Endothelial cell (in vitro differentiated cells): Measurements from ENCODE around the gene MAN2A2. TPM values are rescaled to one million over a fixed set of nuclear protein-coding genes. Genes with fewer than 3 reads are reported as not detected.

Source experiments
- DNase-seq: peaks from one replicate; pipeline ENCODE4 v3.0.0; 2021; ENCODE audit warnings: low spot score
- H3K27ac Mint-ChIP-seq: one replicate; pipeline ENCODE4 v1.8.0; 2021; ENCODE audit warnings: mixed read lengths, inconsistent platforms; ENCODE audit not compliant: unreplicated experiment
- H3K27me3 Mint-ChIP-seq: one replicate; pipeline ENCODE4 v1.8.0; 2021; ENCODE audit warnings: mild to moderate bottlenecking, moderate library complexity, mixed read lengths, inconsistent platforms; ENCODE audit not compliant: unreplicated experiment
- H3K36me3 Mint-ChIP-seq: one replicate; pipeline ENCODE4 v1.8.0; 2021; ENCODE audit warnings: mild to moderate bottlenecking, low read depth, mixed read lengths, inconsistent platforms; ENCODE audit not compliant: unreplicated experiment
- H3K4me1 Mint-ChIP-seq: one replicate; pipeline ENCODE4 v1.8.0; 2021; ENCODE audit warnings: mild to moderate bottlenecking, mixed read lengths, inconsistent platforms; ENCODE audit not compliant: unreplicated experiment
- H3K4me3 Mint-ChIP-seq: one replicate; pipeline ENCODE4 v1.8.0; 2021; ENCODE audit warnings: mild to moderate bottlenecking, mixed read lengths, inconsistent platforms; ENCODE audit not compliant: unreplicated experiment
- H3K9me3 Mint-ChIP-seq: one replicate; pipeline ENCODE4 v1.8.0; 2021; ENCODE audit warnings: mixed read lengths, inconsistent platforms; ENCODE audit not compliant: unreplicated experiment
- total RNA-seq: library from RNA; stranded (reverse); fragmentation: NEBNext Ultra II Directional; extraction: Animal tissue kit (Norgen Biotek cat#: 25700); gene quantifications from one replicate; pipeline ENCODE4 v1.2.1, GENCODE V29; 2021; ENCODE audit not compliant: unreplicated experiment
- TF ChIP-seq, protein P1 (sequence below): fragments of 200-600 bp; sonication (generic); IDR thresholded peaks from one replicate; pipeline ENCODE4 v1.5.0; 2021; ENCODE audit warnings: antibody characterized with exemption; ENCODE audit not compliant: unreplicated experiment

The MAN2A2 gene
- total RNA-seq, 1 donor from 2014 or later, result 72.2 TPM

DNA sequence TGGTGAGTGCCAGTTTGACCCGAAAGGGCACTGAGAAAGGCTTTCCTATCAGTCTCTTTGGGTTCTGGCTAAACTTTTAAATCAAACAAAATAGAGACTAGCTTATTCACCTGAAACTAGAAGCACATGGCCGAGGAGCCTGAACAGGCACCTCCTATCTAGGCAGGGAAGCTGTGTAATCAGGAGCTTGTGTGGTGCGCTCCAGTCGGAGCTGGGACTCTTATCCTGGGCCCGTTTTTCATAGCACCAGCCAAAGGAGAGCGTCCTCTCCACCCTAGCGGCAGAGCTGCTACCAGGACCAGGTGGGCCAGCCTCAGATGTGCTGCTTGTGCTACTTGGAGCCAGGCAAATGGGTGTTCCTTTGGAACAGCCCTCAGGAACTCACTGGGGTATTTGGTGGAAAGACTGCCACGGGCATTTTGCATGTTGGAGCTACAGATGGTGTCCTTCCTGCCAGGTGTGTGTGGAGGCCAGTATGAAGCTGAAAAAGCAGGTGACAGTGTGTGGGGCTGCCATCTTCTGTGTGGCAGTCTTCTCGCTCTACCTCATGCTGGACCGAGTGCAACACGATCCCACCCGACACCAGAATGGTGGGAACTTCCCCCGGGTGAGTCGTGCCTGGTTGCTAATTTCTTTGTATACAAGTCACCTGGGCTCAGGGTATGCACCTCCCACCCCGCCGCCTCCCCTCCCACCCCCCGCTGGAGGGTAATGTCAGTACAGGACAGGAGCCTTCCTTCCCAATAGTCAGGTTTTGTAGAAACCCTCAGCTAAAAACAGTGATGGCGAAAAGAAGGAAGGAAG lies 833 bp downstream of the MAN2A2 start:
- Mint-ChIP-seq H3K4me1 (peaks cover 12% of the 10 kb centered on the region), H3K36me3 (peaks cover 19% of the 10 kb centered on the region), H3K4me3 (peak overlapping the region; percentile 69), H3K9me3 (no peaks in the 10 kb centered on the region), H3K27ac (no peak overlapping the region), H3K27me3 (peaks cover 5% of the 10 kb centered on the region)
- peak; percentile 33 for DNase-seq
- TF ChIP-seq, protein P1, sequence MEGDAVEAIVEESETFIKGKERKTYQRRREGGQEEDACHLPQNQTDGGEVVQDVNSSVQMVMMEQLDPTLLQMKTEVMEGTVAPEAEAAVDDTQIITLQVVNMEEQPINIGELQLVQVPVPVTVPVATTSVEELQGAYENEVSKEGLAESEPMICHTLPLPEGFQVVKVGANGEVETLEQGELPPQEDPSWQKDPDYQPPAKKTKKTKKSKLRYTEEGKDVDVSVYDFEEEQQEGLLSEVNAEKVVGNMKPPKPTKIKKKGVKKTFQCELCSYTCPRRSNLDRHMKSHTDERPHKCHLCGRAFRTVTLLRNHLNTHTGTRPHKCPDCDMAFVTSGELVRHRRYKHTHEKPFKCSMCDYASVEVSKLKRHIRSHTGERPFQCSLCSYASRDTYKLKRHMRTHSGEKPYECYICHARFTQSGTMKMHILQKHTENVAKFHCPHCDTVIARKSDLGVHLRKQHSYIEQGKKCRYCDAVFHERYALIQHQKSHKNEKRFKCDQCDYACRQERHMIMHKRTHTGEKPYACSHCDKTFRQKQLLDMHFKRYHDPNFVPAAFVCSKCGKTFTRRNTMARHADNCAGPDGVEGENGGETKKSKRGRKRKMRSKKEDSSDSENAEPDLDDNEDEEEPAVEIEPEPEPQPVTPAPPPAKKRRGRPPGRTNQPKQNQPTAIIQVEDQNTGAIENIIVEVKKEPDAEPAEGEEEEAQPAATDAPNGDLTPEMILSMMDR, result no peak

DNA sequence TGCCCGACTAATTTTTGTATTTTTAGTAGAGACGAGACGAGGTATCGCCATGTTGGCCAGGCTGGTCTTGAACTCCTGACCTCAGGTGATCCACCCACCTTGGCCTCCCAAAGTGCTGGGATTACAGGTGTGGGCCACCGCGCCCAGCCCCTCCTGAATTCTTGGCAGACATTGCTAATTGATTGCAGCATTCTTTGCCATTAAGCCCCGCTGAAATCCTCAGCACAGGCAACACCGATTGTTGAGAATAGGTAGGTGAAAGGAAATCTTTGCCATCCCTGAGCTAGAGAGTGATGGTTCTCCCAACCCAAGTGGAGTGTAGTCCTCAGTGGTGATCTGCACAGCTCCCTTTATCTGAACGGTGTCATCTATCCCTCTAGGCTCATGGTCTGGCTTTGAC lies 1.6 kb downstream of the MAN2A2 start:
- peaks cover 5% of the 10 kb centered on the region for H3K27me3 Mint-ChIP-seq
- no peak overlapping the region for H3K4me3 Mint-ChIP-seq
- H3K9me3 Mint-ChIP-seq, result no peaks in the 10 kb centered on the region
- peaks cover 12% of the 10 kb centered on the region for H3K4me1 Mint-ChIP-seq
- no peak for DNase-seq
- peaks cover 19% of the 10 kb centered on the region for H3K36me3 Mint-ChIP-seq
- H3K27ac Mint-ChIP-seq, result no peak overlapping the region
- TF ChIP-seq, protein P1, result no peak

DNA sequence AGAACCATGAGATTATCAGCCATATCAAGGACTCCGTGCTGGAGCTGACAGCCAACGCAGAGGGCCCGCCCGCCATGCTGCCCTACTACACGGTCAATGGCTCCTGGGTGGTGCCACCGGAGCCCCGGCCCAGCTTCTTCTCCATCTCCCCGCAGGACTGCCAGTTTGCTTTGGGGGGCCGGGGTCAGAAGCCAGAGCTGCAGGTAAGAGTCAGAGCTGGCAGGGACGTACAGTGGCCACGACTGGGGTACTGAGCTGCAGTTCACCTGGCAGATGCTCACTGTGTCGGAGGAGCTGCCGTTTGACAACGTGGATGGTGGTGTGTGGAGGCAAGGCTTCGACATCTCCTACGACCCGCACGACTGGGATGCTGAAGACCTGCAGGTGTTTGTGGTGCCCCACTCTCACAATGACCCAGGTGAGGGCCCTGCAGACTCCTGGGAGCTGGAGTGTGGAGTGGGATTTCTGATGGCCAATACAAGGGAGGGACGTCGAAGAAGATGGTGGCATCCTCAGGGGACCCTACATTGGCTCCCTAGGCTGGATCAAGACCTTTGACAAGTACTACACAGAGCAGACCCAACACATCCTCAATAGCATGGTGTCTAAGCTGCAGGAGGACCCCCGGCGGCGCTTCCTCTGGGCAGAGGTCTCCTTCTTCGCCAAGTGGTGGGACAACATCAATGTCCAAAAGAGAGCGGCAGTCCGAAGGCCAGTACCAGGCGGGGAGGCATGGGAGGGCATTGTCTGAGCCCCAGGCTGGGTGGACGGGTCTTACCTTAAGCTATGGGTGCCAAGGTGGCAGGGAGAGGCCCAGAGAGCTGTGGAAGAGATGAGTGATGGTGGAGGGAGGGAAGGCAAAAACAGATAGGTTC lies 2.4 kb downstream of the MAN2A2 start:
- Mint-ChIP-seq H3K27me3 (peaks cover 5% of the 10 kb centered on the region), H3K4me1 (peaks cover 12% of the 10 kb centered on the region), H3K9me3 (no peaks in the 10 kb centered on the region), H3K4me3 (peak overlapping the region; percentile 37), H3K36me3 (peaks cover 21% of the 10 kb centered on the region), H3K27ac (peak overlapping the region; percentile 48)
- DNase-seq, result no peak
- TF ChIP-seq, protein P1, result no peak

DNA sequence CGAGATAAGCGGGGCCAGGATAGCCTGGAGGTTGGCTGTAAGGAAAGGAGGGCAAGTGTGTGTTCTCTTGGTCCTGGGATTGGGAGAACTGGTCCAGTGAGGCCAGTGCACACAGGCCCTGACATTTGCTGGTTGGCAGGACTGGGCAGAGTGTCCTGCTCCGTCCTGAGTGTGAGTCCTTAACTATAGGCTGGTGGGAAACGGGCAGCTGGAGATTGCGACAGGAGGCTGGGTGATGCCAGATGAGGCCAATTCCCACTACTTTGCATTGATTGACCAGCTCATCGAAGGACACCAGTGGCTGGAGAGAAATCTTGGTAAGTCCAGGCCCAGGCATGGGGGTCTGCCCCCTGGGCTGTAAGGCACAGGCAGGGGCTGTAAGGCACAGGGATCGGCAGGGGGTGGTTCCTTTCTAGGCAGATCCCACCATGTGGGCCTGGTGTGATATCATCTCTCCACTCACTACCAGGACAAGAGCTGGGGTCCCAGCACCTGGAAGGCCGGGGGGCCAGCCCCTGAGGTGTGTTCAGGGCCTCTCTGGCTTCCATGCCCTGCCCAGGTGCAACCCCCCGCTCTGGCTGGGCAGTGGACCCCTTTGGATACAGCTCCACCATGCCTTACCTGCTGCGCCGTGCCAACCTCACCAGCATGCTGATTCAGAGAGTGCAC lies 3.2 kb downstream of the MAN2A2 start:
- H3K4me3 Mint-ChIP-seq, result peak overlapping the region; percentile 37
- peaks cover 20% of the 10 kb centered on the region for H3K36me3 Mint-ChIP-seq
- H3K27ac Mint-ChIP-seq, result peak overlapping the region; percentile 48
- peaks cover 9% of the 10 kb centered on the region for H3K4me1 Mint-ChIP-seq
- TF ChIP-seq, protein P1, result no peak
- no peaks in the 10 kb centered on the region for H3K9me3 Mint-ChIP-seq
- H3K27me3 Mint-ChIP-seq, result peaks cover 5% of the 10 kb centered on the region
- no peak for DNase-seq
